HG02840 (cell line): Measurements from ENCODE around the gene LYSMD3.
"Not testable (repeated sequence)": the region's sequence is repeated elsewhere in the genome, so short reads cannot be mapped to it uniquely, and the experiment has no call there.

Source experiments
- ATAC-seq: cut with Tn5 transposase; IDR thresholded peaks from one replicate; pipeline ENCODE4 v1.9.1; 2021; ENCODE audit warnings: mild to moderate bottlenecking, moderate library complexity, moderate number of reproducible peaks; ENCODE audit not compliant: unreplicated experiment, low FRiP score

Gene LYSMD3

DNA sequence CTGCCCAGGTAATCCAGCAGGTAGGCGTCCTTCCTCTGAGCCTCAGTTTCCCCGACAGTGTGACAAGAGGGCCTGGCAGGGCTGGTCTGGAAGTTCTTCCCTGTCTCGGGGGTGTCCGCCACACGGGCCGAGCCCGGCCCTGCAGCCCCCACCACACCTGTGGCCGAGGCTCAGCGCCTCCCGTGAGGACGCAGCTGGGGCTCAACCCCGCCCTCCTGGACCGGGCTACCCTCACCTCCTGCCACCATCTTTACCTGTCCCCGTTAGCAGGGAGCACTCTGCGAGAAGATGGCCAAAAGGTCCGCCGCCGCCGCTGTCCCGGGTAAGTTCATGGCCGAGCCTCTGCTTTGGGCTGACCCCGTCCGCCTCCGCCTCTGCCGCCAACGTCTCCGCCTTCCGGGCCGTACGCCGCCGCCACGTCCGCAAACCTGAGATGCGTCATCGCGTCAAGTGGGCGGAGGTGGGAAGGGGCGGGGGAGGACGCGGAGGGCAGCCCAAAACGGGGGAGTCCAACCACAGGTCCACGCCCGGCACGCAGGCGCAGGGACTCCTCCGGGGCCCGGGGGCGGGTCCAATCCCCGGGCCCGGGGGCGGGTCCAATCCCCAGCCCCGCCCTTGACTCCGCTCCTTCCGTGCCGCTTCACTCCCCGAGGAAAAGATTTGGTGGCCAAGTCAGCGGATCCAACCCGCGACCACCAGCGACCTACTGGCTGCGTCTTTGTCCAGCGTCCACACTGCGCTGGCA is at the start of gene LYSMD3:
LYSMD3 (minus strand) TSS at position 391 of the 745 bp plus-strand sequence. CDS start 4,295 bp downstream, outside the sequence.
- ATAC-seq = peak; percentile 93

DNA sequence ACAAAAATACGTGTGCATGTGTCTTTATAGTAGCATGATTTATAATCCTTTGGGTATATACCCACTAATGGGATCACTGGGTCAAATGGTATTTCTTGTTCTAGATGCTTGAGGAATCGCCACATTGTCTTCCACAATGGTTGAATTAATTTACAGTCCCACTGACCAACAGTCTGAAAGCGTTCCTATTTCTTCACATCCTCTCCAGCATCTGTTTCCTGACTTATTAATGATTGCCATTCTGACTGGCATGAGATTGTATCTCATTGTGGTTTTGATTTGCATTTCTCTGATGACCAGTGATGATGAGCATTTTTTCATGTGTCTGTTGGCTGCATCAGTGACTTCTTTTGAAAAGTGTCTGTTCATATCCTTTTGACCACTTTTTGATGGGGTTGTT is 47.2 kb upstream of the LYSMD3 start:
- not testable (repeated sequence) for ATAC-seq

DNA sequence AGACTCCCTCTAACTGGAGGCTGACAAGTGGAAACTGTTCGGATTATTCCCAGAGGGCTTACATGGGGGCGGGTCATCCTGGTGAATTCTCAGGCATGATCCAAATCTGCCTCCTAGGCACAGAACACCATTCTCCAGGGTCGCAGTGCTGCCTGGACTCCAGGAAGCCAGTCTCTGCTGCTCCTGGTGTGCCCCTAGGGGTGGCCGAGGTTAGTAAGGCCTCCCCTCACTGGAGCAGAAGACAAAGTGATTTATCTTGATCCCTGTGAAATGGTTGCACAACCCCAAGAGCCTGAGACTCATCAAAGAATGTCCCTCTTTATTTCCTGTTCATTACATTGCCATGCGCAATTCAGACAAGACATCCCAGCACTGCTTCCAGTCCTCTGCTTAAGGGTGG is 46.3 kb upstream of the LYSMD3 start:
- no peak for ATAC-seq

DNA sequence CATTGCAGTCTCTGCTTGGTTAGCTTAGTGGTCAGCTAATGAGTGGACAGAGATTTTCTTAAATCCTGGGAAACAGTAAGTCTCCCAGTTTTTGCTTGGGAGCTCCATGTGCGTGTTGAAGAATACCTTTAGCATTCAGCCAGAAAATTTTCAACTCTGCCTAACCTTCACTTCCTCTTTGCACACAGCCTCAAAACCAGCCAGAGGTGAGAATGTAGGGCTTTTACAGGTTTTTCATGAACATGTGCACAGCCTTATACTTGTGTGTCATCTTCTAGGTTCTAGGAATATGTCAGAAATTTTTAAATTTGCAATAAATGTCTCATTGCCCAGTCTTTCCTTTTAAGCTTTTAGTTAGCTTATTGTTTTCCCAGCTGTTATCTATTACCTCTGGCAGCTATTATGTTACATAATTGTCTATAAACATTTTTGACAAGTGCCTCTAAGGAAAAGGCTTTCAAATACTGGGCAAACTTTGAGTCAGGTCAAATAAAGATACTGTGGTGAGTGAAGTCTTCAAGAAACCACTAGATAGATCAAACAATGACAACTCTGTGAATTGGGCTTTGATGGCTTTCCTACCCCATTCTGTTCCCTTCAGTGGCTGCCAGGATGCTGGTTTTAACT is 41.9 kb upstream of the LYSMD3 start:
- no peak for ATAC-seq

DNA sequence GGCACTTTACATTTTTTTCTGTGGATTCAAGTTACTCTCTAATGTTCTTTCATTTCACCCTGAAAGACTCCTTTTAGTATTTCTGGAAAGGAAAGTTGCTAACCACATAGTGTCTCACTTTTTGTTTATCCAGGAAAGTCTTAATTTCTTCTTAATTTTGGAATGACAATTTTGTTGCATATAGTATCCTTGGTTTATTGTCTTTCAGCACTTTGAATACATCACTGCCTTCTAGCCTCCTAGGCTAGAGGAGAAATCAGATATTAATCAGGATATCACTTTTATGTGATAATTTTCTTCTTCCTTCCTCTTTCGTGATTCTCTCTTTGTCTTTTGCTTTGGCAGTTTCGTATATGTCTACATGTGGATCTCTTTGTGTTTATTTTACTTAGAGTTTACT is 40.6 kb upstream of the LYSMD3 start:
- no peak for ATAC-seq

DNA sequence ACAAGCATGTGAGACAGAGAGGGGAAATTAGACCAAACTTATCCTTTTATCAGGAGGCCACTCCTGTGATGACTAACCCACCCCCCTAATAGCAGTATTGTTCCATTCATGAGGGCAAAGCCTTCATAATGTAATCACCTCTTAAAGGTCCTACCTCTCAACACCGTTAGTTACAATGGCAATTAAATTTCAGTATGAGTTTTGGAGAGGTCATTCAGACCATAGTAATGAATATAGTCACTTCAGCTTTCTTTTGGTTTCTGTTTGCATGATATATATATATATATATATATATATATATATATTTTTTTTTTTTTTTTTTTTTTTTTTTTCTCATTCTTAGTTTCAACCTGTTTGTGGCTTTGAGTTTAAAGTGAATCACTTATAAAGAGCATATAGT is 39.7 kb upstream of the LYSMD3 start:
- no peak for ATAC-seq

DNA sequence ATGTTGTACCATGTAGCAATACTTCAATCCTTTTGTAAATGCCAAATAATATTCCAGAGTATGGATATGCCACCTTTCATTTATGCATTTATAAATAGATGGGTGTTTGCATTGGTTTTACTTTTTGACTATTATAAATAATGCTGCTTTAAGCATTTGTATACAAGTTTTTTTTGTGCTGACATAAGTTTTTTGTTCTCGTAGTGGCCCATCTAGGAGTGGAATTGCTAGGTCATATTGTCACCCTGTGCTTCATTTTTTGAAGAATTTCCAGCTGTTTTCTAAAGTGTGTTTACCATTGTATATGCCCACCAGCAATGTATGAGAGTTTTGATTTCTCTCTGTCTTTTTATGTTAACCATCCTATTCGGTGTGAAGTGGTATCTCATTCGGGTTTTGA is 36.1 kb upstream of the LYSMD3 start:
- no peak for ATAC-seq

DNA sequence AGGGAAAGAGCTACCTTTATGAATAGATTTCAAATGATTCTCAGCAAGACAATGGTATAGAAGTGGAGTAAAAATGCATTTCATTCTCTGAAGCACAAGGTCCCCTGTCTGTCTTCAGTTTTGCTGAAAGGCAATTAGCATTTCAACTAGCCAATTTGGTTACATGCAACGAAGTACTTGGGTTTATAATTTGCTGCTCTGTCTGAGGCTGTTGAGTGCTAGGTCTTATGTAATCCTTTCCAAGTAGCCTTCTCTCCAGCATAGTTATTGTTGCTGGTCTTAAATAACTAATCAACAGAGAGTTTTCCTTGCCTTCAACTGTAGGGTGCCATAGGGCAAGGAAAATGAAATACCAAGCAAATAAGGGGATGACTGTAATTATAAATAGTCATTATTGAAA is 33.7 kb upstream of the LYSMD3 start:
- no peak for ATAC-seq

DNA sequence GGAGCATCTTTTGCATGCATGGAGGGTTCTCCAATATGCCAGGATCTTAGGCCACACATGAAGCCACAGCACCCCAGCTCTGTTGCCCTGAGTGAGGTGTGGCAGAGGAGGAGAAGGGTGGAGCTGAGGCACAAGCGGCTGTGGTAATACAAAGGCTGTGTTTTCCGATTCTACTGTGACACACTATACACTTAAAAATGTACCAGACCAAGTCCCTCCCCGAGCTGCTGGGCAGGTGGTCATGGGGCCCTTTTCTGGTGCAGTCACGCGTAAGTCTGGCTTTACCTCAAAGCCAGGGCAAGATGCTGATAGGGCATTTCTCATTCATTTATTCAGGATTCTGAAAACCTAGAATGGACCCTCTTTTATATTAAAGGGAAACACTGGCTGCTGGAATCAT is 33.0 kb upstream of the LYSMD3 start:
- ATAC-seq = no peak

DNA sequence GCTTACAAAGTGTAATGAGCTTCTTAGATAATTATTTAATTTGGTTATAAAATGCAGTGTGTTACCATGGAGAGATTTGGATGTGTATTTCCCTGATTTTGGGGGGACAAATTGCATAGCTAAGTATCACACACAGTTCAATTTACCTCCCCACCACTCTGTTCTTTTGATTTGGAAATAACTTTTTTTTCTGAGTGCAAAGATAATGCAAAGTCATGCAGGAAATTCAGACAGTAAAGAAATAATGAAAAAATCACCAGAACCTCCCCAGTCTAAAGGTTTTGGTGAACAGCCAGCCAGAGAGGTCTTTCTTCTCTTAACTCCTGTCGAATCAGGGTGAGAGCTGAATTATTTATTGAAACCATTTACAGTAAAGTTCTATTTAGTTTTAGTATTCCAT is 32.4 kb upstream of the LYSMD3 start:
- ATAC-seq = no peak

DNA sequence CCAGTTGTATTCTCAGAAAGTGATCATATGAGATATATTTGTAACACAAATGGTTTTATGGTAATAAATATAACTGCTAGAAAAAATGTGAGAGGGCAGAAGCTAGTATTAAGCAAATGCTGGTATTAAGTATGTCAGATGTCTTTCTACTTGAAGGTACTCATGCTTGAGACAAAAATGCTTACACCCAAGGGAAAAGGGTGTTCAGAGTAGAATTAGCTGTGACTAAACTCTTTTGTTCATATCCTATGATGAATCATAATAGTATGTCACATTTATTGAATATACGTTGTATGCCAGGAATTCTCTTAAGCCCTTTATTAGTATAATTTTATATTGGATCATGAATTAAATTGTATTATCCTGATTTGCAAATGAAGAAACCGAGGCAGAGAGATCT is 31.4 kb upstream of the LYSMD3 start:
- no peak for ATAC-seq

DNA sequence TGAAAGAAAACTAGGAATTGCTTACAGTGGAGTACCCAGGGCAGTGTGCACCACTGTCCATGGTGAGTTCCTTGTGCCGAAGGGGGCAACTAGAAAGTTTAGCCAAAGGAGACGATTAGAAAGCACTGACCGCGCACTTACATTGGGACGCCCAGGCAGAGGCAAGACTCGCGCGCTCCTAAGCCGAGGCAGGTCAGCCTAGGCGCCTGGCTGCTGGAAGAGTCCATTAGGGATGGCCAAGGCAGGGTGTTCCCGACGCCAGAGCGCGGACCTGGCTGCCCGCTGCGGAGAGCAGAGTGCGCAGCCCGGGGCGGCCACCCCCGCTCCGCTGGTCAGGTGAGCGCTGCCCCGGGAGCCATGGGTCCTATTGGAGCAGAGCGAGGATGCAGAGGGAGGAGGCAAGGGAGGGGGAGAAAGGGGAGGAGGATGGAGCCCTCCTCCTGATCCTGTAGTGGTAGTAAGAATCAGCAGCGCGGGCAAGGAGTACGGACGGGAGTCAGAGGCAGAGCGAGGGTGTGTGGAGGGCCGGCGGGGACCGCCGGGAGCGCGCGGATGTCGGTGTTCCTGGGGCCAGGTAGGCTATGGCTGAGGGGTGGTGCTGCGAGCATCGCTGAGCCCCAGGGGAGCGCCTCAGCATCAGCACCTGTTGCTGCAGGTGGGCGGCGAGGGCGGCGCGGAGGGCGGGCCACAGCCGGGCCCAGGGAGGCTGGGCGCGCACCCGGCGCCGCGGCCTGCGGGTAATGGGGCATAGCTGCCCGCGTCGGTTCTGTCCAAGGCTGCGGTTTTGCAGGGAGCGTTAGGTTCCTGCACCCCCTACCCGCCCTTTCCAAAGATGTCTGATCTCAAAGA is 29.2 kb upstream of the LYSMD3 start, which contains the start of gene ADGRV1:
ADGRV1 (plus strand) TSS at position 454 of the 849 bp plus-strand sequence; CDS start at position 553, 99 bp downstream.
- no peak for ATAC-seq

DNA sequence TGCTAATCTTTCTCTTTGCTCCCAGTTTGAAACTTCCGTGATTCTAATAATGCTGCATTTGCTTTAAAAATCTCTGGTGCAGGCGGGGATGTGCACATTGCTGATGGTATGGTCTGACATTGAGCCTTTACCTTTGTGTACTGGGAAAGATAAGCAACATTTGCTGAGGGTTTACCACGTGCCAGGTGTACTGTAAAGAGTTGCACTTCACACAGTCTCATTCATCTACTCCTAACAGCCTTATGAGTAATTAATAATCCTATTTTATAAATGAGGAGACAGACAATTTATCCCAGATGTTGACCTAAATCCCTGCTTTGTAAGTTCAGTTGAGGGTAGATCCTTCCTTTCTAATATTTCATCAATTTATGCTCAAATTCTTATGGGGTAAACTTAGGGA is 28.5 kb upstream of the LYSMD3 start:
- ATAC-seq = no peak

DNA sequence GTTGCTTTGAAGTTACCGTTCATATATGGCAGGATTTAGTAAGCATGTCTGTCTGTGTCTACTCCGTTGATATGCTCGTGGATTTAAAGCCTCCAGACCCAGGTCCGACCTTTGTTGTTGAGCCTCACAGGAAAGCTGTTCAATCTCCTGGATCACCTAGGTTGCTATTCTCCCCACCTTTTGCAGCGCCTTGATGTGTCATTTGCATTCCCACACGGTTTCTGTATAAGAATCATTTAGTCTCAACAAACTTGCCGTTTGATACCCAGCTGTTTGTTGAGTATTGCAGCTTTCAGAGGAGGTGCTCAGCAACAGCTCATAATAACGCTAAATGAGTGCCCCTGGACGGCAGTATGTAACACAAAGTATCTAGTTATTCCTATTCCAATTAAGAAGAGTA is 28.0 kb upstream of the LYSMD3 start:
- no peak for ATAC-seq

DNA sequence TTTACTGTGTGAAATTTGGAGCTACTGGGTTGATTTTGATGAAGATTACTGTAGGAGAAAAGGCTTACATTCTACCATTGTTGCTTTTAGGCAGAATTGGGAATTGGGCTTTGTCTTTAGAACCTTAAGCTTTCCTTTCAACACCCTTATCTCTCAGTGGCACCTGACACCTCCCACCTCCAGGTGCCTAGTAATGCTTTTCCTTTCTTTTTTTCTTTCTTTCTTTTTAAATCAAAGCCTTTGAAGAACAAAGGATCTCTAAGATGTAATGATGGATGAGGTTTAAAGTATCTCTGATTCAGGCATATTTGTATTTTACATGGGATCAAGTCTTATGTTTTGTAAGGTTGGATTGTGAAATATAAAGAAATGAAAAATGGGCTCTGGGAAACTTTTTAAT is 26.3 kb upstream of the LYSMD3 start:
- no peak for ATAC-seq

DNA sequence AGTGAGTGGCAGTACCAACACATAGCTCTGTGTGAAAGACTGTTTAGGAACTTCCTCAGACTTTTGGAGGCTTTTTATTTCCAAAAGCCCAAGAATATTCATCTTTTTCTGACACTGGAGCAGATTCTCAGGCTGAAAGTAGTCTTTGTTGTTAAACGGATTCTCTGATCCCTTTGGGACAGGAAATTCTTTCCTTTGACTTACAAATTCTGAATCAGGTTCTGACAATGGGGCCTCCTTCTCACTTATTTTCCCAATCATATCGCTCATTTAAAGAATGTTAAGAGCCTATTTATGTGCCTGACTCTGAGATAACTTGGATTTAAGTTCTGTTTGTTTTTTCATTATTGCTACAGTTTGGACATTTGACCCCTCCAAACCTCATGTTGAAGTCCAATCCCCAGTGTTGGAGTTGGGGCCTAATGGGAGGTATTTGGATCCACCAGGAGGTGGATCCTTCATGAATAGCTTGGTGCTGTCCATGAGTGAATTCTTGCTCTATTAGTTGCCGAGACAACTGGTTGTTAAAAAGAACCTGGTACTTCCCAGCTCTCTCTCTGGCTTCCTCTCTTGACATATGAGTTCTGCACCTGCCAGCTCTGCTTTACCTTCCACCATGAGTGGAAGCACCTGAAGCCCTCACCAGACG is 25.1 kb upstream of the LYSMD3 start:
- ATAC-seq = no peak

DNA sequence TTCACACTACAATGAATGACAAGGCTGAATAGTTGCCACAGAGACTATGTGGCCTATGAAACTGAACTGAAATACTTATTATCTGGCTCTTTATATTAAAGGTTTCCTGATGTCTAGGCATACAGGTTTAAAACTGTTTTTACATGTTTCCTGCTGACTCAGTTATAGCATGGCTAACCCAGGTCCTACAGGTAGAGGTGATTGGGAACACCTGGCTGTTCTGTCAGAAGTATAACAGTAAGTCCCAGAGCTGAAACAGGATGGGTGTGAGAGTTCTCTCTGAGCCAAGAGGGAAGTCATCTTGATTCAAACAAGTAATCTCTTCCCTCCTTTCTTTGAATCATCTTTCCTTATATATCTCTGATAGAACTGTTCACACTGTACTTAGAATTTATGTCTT is 24.3 kb upstream of the LYSMD3 start:
- no peak for ATAC-seq

DNA sequence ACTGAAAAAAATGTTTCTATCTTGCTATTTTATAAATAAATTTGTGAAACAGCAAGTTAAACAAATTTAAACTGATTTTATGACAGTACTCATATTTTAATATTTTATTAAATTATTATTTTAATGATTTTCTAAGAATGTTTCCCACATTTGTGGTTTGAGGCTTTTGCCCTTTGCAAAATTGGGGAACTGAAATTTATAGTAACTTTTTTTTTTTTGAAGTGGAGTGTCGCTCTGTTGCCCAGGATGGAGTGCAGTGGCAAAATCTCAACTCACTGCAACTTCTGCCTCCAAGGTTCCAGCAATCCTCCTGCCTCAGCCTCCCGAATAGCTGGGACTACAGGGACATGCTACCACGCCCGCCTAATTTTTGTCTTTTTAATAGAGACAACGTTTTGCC is 22.0 kb upstream of the LYSMD3 start:
- ATAC-seq = no peak

DNA sequence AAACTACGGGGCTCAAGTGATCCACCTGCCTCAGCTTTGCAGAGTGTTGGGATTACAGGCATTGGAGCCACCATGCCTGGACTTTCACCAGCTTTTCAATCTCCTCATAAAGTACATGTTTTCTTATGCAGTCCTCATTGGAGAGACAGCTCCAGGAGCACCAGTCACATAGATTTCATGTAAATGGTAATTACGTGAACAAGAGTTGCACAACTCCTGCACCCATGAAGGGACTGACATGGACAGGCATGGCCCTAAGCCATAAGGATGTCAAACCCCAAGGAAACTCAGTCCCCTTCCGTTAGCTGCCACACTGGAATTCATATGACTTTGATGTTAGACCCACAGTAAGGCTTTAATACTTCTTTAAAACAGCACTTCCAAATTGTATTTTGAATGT is 21.6 kb upstream of the LYSMD3 start:
- ATAC-seq = no peak

DNA sequence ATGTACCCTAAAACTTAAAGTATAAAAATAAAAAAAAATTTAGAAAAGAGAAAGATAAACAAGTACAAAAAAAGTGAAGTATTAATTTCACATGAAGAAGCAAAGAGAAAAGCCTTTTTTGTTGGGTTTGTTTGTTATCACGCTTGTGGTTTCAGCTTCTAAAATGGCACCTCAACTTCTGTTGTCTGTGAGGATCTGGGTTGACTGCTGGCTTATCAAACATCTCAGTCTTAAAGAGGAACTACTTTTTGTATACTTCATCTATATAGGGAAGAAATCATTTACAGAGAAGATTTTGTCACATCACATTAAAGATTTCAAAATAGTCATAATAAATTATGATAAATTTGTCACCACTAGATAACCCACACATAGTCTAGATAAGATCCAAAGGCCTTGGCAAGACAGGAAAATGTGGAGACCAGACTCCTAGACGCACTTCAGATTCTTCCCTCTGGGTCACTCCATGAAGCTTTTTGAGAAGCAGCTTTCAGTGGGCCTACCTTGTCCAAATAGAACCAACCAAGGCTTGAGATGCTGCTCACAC is 20.4 kb upstream of the LYSMD3 start:
- no peak for ATAC-seq

DNA sequence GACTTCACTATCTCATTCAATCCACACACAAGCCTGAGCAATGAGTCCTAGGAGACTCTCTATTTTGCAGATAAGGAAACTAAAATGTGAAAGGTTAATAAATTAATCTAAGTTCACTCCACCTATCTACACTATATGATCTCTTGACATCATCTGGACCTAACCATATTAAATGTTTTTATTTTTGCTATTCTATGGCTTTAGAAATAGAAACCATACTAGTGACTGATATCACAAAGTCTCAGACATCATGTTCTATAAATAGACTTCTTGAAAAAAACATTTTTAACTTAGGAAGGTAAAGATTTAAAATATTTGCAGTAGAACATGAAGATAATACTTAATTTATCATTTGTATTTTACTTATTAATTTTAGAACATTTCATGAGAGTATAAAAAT is 19.8 kb upstream of the LYSMD3 start:
- ATAC-seq = no peak
